Epithelial cell of esophagus (primary cell): ENCODE measurements around the gene PDCD5.
"Not testable (repeated sequence)": the region's sequence is repeated elsewhere in the genome, so short reads cannot be mapped to it uniquely, and the experiment has no call there.

ENCODE experiments used
- DNase-seq: peaks from one replicate; pipeline ENCODE4 v3.0.0; 2010; ENCODE audit warnings: low read depth
- H3K4me3 ChIP-seq: 2 replicates; pipeline ENCODE4 v1.5.1; 2011; ENCODE audit warnings: mild to moderate bottlenecking, low read length, control low read depth
- CTCF ChIP-seq: IDR thresholded peaks from 2 replicates; pipeline ENCODE4 v1.5.1; 2011; ENCODE audit warnings: low read depth, mild to moderate bottlenecking, low read length, control low read depth, inconsistent platforms; ENCODE audit not compliant: insufficient read depth; ENCODE audit errors: missing control alignments

Gene PDCD5

GRCh38 chr19:32566246-32566830 lies 14.7 kb upstream of the PDCD5 start:
- DNase-seq = no peak
- TF ChIP-seq CTCF = no peak
- H3K4me3 ChIP-seq = no peak overlapping the region

- no peak for TF ChIP-seq CTCF
- H3K4me3 ChIP-seq = no peak overlapping the region
- no peak for DNase-seq
These were observed 13.5 kb upstream of the PDCD5 start for GRCh38 chr19:32567486-32567885.

- TF ChIP-seq CTCF = peak; percentile 86
- H3K4me3 ChIP-seq = no peak overlapping the region
- DNase-seq = peak; percentile 63
These were observed 10.8 kb upstream of the PDCD5 start for GRCh38 chr19:32570081-32570785.

GRCh38 chr19:32571471-32572075 lies 9.4 kb upstream of the PDCD5 start:
- not testable (repeated sequence) for H3K4me3 ChIP-seq

GRCh38 chr19:32572700-32573491 lies 8.1 kb upstream of the PDCD5 start:
- not testable (repeated sequence) for DNase-seq, H3K4me3 ChIP-seq

More at GRCh38 chr19:32571471-32572075, 9.4 kb upstream of the PDCD5 start:
- not testable (repeated sequence) for DNase-seq

- no peak overlapping the region for H3K4me3 ChIP-seq
- no peak for TF ChIP-seq CTCF
- no peak for DNase-seq
These were observed 7.5 kb upstream of the PDCD5 start for GRCh38 chr19:32573492-32573794.

GRCh38 chr19:32576790-32577189 lies 4.2 kb upstream of the PDCD5 start:
- no peak overlapping the region for H3K4me3 ChIP-seq
- DNase-seq = no peak
- TF ChIP-seq CTCF = no peak
